SH-SY5Y (cell line): ENCODE measurements around the gene NRIP1.

Source experiments
- GATA2 ChIP-seq: IDR thresholded peaks from 2 replicates; pipeline ENCODE4 v1.6.1; 2011; ENCODE audit warnings: mild to moderate bottlenecking, low read depth, low read length
- GATA3 ChIP-seq: IDR thresholded peaks from 2 replicates; pipeline ENCODE4 v1.6.1; 2011; ENCODE audit warnings: low read depth, mild to moderate bottlenecking, low read length, moderate library complexity

Gene NRIP1

GRCh38 chr21:15037095-15037899, 27.5 kb downstream of the NRIP1 start:
- TF ChIP-seq GATA3 (no peak), GATA2 (no peak)

GRCh38 chr21:15036189-15036588, 28.6 kb downstream of the NRIP1 start:
- TF ChIP-seq GATA3 (no peak), GATA2 (no peak)

- TF ChIP-seq GATA2 (no peak), GATA3 (no peak)
These were observed 30.5 kb downstream of the NRIP1 start for GRCh38 chr21:15034126-15034853.

GRCh38 chr21:15031790-15032357, 32.9 kb downstream of the NRIP1 start:
- TF ChIP-seq GATA2 (no peak), GATA3 (no peak)

GRCh38 chr21:15029077-15029476, 35.7 kb downstream of the NRIP1 start:
- TF ChIP-seq GATA3 (no peak), GATA2 (no peak)

GRCh38 chr21:15028186-15028585, 36.6 kb downstream of the NRIP1 start:
- no peak for TF ChIP-seq GATA2
- TF ChIP-seq GATA3 = no peak

- no peak for TF ChIP-seq GATA3
- TF ChIP-seq GATA2 = no peak
These were observed 37.7 kb downstream of the NRIP1 start for GRCh38 chr21:15027056-15027455.

GRCh38 chr21:15026370-15026769, 38.4 kb downstream of the NRIP1 start:
- no peak for TF ChIP-seq GATA3
- no peak for TF ChIP-seq GATA2

GRCh38 chr21:15023776-15024175, 41.0 kb downstream of the NRIP1 start:
- no peak for TF ChIP-seq GATA2
- no peak for TF ChIP-seq GATA3

GRCh38 chr21:15022608-15023261, 42.1 kb downstream of the NRIP1 start:
- TF ChIP-seq GATA3 = no peak
- TF ChIP-seq GATA2 = no peak

- TF ChIP-seq GATA2 = no peak
- no peak for TF ChIP-seq GATA3
These were observed 44.0 kb downstream of the NRIP1 start for GRCh38 chr21:15020797-15021196.

- no peak for TF ChIP-seq GATA3
- no peak for TF ChIP-seq GATA2
These were observed 46.4 kb downstream of the NRIP1 start for GRCh38 chr21:15018382-15018781.

GRCh38 chr21:15015622-15016471, 49.0 kb downstream of the NRIP1 start:
- TF ChIP-seq GATA2 (no peak), GATA3 (no peak)

- TF ChIP-seq GATA3 = no peak
- no peak for TF ChIP-seq GATA2
These were observed 50.6 kb downstream of the NRIP1 start for GRCh38 chr21:15014221-15014620.

GRCh38 chr21:15011967-15012366, 52.8 kb downstream of the NRIP1 start:
- TF ChIP-seq GATA2 (no peak), GATA3 (no peak)

- TF ChIP-seq GATA3 = no peak
- no peak for TF ChIP-seq GATA2
These were observed 54.2 kb downstream of the NRIP1 start for GRCh38 chr21:15010645-15011044.
